Liver (tissue), 2 donors: ENCODE results near the gene LRCH3.

Source experiments
- RAD21 ChIP-seq, 2 donors: IDR thresholded peaks; 2 replicates each; pipeline ENCODE4 v1.6.1; 2016; ENCODE audit warnings: antibody characterized with exemption in 2 of 2, mild to moderate bottlenecking in 2 of 2
- REST ChIP-seq: IDR thresholded peaks from 2 replicates; pipeline ENCODE4 v1.6.1; 2016; ENCODE audit warnings: antibody characterized with exemption, mild to moderate bottlenecking
- donor health status: healthy.

DNA sequence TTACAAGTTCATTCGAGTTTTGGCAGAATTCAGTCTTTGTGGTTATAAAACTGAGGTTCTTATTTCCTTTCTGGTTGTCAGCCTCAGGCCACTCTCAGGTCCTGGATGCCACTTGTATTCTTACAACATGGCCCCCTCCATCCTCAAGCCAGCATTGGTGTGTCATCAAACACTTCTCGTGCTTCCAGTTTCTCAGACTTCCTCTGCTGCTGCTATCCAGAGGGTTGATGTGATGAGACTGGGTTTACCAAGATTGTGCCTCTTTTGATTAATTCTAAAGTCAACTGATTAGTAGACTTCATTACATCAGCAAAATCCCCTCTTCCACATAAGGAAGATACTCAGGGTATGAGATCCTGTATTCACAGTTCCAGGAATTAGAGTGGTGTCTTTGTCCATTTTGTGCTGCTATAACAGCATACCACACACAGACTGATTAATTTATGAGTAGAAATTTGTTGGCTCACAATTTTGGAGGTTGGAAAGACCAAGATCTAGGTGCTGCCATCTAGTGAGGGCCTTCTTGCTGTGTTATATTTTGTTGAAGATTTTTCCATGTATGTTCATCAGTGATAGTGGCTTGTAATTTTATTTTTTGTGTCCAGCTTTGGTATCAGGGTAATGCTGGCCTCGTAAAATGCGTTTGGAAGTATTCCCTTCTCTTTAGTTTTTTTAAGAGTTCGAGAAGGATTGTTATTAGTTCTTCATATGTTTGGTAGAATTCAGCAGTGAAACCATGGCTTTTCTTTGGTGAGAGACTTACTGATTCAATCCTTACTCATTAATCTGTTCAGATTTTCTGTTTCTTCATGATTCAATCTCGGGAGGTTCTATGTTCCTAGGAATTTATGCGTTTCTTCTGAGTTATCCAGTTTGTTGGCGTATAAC is 11.1 kb downstream of the LRCH3 start:
- TF ChIP-seq REST (no peak), RAD21 (IDR thresholded peaks at IDR 0.05) (peak in 1 of 2 donors; percentile 51)
